Sciatic nerve (tissue), 2 donors: ENCODE data around the gene ZNF148. TPM values are rescaled to one million over a fixed set of nuclear protein-coding genes. Genes with fewer than 3 reads are reported as not detected.

ENCODE experiments used
- ATAC-seq: fragments of 200-7000 bp; cut with Tn5 transposase; one replicate; pipeline ENCODE4 v1.9.1; 2020; ENCODE audit warnings: mild to moderate bottlenecking, moderate library complexity
- DNase-seq: peaks from one replicate; pipeline ENCODE4 v3.0.0-alpha.2; 2020; ENCODE audit warnings: low spot score
- intact Hi-C: fragments of 100-400 bp; cut with DNase I; formaldehyde crosslinking; loops from one replicate; pipeline ENCODE4 v1.14.2; 2022
- total RNA-seq: library from RNA; stranded (reverse); fragmentation: NEBNext Ultra II Directional; extraction: Animal tissue kit (Norgen Biotek cat#: 25700); gene quantifications from one replicate; pipeline ENCODE4 v1.2.1, GENCODE V29; 2021
- donor health status: DM: no; HTN: no; CAD: no.
- donor health status: DM: no; HTN: no; CAD: no.

Gene ZNF148
- total RNA-seq, 1 donor from 2014 or later: 60.6 TPM

DNA sequence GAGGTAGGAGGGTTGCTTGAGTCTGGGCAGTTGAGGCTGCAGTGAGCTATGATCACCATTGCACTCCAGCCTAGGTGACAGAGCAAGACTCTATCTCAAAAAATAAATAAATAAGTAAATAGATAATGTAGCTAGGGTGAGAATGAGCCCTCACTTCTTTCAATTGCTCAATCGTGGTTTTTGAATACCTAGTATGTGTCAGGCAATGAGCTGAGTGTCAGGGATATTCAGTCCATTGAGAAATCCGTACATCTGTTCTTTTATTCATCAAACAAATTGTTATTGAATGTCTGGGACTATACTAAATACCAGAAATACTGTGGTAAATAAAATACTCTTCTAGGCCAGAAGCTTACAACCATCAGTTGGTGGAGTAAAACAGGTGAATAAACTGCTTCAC lies 6.2 kb upstream of the ZNF148 start:
- intact Hi-C loops: no loop called here
- no peak for ATAC-seq

DNA sequence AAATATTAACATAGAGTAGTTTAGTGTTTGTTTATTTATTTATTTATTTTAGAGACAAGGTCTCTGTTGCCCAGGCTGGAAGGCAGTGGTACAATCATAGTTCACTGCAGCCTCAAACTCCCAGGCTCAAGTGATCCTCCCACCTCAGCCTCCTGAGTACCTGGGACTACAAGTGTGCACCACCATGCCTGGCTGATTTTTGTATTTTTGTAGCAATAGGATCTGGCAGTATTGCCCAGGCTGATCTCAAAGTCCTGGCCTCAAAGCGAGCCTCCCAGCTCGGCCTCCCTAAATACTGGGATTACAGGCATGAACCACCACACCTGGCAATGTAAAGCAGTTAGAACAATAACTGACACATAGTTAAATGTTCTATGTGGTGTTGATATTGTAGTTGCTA lies 4.4 kb upstream of the ZNF148 start:
- no peak for DNase-seq
- no peak for ATAC-seq
- intact Hi-C loops: no loop called here

More for the DNA sequence above, 6.2 kb upstream of the ZNF148 start:
- no peak for DNase-seq

DNA sequence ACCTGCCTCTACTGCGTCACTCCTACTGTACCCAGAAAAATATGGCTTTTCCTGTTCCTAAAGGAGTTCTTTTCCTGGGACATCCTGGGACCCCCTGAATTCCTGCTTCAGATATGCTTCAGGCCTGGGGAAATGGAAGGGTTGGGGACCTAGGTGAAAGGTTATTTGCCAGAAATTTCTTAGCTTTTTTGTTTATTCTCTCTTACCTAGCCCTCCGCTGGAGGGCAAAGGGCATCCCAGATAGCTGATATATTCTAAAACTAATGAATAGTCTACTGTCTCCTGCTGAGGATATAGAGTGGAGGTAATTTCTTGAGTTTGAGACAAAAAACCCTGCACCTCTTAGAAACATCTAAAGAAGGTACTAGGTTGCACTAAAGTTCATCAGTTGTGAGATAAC lies 3.6 kb upstream of the ZNF148 start:
- ATAC-seq (no peak), DNase-seq (no peak)
- intact Hi-C loops: no loop called here

DNA sequence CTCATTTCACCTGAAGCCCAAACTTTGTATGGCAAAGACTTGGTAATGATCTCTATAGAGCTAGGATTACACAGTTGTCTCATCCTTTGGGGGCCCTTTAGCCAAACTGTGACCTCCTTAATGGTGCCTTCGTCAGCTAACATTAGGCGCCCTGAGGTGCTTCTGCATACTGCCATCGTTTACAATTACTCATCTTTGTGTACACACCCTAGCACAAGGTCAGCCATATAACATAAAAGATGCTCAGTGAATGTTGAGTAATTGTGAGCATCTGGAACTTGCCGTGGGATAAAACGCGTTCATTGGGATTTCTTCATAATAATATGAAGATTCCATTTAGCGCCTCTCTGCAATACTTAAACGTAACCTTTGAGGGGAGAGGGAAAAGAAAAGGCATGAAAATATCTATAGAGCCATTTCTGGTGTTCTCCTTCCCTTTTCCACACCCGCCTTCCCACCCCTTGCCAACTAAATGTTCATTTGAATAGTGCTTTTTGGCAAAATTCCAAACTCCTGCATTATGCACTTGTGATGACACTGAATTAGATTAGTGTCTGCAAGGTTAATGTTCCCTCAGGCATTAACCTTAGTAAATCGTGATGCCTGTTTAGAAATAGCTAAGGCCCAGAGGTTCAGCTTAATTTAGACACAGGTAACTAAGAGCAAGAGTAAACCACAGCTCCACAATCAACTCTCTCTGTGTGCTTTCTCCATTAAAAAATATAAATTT lies 990 bp upstream of the ZNF148 start:
- peak; percentile 8 for ATAC-seq
- intact Hi-C loops: no loop called here
- DNase-seq: no peak

DNA sequence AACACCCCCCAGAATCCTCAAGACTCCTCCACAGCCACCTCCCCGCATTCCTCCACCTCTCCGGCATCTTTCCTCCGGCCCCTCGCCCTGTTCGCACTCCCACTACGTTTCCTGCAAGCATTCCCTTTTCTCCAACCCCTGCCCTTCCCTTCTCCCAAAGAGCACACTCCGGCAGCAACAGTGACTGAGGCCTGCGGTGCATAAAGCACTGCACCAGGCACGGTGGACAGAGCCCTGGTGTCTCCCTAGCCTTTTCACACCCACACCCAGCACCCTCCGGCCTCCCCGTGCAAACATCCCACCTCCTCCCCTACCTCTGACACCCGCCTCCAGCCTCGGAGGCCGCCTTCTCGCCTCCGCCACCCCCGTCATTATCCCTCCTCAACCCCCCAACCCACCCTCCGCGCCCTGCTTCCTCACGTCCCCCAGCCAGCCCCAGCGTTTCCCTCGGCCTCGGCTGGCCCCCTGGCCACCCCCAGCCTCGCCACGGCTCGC lies 577 bp downstream of the ZNF148 start:
- peak; percentile 63 for DNase-seq
- peak; percentile 37 for ATAC-seq
- intact Hi-C loops: no loop called here

DNA sequence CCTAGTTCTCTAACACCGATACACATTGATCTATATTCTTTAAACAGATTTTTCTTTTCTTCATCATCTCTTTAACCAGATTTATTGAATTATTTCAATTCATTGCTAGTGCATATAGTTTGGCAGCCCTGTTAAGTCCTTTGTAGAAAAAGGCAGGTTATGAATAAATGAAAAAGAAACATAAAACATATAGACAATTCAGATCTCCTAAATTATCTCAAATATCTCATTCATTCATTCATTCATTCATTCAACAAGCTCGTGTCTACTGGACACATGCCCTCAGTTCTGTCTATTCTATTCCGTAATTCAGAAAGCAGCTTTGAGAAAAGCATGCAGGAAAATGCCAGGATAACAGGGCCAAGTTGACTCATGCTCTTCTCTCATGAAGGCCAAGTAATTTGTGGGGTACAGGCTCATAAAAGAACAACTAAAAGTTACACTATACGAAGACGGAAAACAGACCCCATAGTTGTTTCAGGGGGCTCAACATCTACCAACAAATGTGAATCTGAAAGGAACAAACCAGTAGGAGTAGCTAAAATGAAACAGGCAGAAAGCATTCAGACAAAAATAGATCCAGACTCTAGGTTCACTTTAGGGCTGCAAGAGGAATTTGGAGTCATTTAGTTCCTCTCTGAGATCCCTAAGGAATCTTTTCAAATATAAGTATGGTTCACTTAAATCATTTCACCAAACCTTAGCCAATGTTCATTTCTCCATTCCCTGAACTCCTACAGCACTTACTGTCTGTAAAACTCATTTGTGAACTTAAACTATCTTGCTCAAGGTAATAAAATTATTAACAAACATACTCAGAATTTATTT lies 7.5 kb downstream of the ZNF148 start:
- intact Hi-C loops: no loop called here
- no peak for DNase-seq
- ATAC-seq: no peak

DNA sequence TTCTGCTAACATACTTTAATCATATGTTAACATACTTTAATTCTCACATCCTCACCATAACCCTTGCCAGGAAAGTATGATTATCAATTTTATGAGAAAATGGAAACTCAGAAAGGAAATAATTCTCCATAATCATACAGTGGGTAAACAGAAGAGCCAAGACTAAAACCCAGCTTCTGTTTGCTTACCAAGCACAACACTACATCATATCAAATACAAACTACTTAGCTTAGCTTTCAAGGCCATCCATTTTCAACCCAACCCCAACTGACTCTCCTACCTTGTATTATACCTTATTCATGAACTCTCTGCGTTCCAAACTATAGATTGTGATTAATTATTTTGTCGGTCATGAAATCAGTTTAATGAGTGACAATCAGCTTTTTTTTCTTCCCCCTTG lies 9.0 kb downstream of the ZNF148 start:
- intact Hi-C loops: no loop called here
- ATAC-seq (no peak), DNase-seq (no peak)

DNA sequence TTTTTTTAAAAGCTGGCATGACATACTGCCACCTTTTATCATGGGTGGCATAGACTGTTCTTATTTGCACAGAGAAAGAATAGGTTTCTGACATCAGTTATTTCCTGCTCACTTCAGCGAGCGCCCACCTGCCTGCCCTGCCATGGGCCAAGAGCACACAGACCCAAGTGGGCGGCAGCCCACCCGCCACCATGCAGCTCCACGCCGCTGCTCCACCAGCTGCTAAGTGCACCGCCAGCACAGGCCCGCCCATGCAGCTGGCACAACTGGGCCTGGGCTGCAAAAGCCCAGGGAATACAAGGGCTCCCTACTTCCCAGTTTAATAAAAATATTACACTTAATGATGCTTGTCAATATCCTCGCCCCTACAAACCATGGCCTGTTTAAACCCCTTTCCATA lies 15.4 kb downstream of the ZNF148 start:
- ATAC-seq (no peak), DNase-seq (no peak)
- intact Hi-C loops: no loop called here

DNA sequence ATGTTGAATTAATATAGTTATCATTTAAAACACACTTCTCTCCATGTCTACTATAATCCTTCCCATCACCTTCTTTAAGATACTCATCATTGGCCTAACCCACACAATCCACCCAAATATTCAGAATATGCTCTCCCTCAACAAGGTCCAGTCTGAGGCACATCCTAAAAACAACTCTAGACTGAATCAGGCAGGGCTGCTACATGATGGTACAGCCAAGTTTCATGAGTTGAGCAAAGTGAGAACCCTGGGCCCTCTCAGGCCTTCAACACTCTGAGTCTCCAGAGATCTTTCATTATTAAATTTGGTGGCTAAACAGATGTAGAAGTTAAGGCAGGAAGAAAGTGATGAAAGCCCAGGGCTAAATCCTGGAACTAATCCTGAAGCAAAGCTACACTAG lies 16.2 kb downstream of the ZNF148 start:
- intact Hi-C loops: no loop called here
- DNase-seq (no peak), ATAC-seq (no peak)

DNA sequence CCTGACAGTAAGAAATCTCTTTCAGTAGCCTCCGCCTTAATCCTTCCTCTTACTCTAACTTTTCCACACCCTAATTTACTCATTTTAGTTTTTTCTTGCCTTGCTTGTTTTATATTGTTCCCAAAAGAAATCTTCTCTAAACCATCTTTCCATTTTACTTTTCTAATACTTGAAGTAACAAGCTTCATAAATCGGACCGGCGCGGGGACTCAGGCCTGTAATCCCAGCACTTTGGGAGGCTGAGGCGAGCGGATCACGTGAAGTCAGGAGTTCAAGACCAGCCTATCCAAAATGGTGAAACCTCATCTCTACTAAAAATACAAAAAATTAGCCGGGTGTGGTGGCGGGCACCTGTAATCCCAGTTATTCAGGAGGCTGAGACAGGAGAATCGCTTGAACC lies 17.3 kb downstream of the ZNF148 start:
- DNase-seq (no peak), ATAC-seq (no peak)
- intact Hi-C loops: no loop called here

DNA sequence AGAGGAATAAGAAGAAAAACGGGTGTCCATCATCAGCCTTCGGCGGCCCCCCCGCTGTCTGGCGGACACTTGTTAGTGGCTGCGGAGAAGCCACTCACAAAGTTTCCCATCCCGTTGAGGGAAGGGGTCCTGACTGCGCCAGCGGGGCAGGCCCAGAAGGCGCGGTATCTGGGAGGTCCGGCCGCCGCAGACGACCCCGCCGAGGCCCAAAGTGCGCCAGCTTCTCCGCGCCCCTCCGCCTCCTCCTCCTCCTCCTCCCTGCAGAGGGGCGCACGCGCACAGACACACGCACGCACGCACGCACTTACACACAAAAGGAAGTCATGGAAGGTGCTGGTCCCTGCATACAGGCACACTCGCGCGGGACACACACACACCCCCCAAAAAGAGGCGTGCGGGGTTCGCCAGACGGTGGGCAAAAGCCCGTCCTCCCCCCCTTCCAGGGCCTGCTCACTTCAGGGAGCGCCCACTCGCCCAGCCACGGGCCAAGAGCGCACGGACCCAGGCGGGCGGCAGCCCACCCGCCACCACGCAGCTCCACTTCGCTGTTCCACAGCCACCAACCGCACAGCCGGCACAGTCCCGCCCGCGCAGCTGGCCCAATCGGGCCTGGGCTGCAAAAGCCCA lies 18.0 kb downstream of the ZNF148 start:
- DNase-seq: peak; percentile 70
- intact Hi-C loops: no loop called here
- peak; percentile 91 for ATAC-seq

DNA sequence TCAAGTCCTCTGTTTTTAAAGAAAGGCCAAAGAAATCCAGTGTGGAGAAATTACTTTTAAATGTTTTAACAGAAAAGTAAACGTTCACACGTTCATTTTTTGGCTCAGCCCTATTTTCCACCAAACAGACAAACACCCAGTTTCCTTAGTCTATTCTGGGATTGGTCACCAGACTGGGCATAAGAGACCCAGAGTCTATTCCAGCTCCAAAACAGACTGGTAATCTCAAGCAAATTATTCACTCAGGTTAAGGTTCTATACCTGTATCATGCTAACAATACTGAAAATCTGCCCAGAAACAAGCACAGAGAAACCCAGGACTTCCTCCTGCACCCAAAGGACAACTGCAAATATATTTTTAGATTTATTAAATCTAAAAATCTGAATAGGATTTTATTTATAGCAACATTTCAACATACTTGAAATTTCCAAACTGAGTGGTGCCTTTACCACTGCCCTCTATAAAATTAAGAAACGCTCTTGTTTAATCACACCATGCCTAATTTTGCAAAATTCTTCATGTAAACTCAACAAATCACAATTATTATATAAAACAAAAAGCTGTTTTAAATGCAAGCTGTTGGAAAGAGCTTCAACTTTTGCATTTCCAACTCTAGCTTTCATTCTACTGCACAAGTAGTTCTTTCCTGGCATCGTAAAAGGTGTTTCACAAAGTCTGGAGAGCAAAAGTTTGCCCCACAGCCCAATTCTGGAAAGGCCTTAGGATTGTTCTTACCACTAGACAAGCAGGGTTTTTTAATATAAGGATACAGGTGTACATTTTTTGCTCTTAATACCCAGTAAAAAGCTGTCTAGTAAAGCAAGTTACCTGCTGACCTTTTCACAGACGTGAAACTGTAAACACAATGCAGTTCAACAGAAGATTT lies 18.7 kb downstream of the ZNF148 start:
- ATAC-seq (no peak), DNase-seq (no peak)
- intact Hi-C loops: no loop called here

DNA sequence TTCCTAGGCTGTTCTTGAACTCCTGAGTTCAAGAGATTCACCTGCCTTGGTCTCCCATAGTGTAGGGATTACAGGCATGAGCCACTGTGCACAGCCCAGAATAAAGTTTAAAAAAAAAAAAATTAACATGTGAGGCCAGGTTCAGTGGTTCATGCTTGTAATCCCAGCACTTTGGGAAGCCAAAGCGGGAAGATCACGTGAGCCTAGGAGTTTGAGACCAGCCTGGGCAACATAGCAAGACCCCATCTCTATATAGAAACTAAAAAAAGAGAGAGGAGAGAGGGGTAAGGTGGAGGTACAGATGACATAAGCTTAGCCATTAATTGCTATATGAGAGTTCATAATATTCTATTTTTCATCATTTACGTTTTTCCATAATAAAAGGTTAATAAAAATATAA lies 21.5 kb downstream of the ZNF148 start:
- ATAC-seq (no peak), DNase-seq (no peak)

DNA sequence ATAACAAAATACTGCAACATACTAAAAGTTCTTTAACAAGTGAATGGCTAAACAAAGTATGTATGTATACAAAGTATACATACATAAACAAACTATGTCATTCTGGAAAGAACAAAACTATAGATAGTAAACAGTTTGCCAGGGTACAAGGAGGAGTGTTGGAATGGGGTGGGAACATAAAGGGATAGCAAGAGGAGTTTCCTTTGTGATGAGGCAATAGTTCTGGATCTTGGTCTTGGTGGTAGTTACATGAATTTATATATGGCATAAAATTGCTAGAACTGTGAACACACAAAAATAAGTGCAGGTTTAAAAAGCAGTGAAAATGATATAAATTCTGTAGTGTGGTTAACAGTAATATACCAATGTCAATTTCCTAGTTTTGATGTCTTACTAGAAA lies 22.0 kb downstream of the ZNF148 start:
- no peak for ATAC-seq
- no peak for DNase-seq
- intact Hi-C loops: no loop called here

More for the DNA sequence above, 21.5 kb downstream of the ZNF148 start:
- intact Hi-C loops: no loop called here

DNA sequence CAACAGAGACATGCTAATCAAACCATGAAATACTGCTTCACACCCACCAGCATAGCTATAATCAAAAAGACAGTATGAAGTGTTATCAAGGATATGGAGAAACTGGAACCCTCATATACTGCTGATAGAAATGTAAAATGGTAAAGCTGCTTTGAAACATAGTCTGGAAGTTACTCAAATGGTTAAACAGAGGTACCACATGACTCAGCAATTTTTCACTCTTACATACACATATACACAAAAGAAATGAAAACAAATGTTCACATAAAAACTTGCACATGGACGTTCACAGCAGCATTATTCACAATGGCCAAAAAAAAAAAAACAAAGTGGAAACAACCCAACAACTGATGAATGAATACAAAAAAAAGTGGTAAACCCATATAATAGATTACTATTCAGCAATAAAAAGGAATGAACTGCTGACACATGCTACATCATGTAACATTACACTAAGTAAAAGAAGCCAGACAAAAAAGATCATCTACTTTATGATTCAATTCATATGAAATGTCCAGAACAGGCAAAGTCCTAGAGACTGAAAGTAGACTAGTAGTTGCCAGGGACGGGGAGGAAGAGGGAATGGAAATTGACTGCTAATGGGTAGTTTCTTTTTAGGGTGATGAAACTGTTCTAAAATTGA lies 23.2 kb downstream of the ZNF148 start:
- ATAC-seq: no peak
- intact Hi-C loops: no loop called here
- DNase-seq: no peak

DNA sequence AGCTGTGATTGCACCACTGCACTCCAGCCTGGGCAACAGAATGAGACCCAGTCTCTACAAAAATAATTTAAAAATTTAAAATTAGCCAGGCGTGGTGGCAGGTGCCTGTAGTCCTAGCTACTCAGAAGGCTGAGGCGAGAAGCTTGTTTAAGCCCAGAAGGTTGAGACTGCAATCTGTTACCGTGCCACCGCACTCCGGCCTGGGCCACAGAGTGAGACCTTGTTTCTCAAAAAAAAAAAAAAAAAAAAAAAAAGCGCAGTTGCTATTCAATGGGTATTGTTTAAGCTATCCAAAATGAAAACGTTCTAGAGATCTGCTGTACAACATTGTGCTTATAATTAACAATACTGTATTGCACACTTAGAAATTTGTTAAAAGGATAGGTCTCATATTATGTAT lies 24.0 kb downstream of the ZNF148 start:
- DNase-seq (no peak), ATAC-seq (no peak)
- intact Hi-C loops: no loop called here

DNA sequence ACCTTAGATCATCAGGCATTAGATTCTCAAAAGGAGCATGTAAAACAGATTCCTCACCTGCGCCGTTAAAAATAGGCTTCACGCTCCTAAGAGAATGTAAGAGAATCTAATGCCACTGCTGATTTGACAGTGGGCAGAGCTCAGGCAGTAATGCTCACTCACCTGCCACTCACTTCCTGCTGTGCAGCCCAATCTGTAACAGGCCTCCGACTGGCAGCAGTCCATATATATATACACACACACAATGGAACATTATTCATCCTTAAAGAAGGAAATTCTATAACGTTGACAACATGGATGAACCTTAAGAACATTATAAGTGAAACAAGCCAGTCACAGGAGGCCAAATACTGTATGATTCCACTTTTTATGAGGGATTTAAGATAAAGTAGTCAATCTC lies 24.5 kb downstream of the ZNF148 start:
- DNase-seq (no peak), ATAC-seq (no peak)
- intact Hi-C loops: no loop called here

DNA sequence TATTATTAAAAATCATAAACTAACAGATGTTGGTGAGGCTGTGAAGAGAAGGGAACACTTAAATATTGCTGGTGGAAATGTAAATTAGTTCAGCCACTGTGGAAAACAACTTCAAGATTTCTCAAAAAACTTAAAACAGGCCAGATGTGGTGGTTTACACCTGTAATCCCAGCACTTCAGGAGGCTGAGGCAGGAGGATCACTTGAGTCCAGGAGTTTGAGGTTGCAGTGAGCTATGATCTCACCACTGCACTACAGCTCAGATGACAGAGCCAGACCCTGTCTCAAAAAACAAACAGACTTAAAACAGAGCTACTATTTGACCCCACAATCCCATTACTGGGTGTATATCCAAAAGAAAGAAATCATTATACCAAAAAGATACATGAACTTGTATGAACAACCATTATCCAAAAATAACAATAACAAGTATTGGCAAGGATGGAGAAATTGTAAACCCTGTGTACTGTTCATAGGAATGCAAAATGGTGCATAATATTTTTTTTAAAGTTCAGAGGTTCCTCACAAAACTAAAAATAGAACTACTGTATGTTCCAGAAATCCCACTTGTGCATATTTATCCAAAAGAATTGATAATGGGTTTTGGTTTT lies 25.5 kb downstream of the ZNF148 start:
- no peak for ATAC-seq
- no peak for DNase-seq
- intact Hi-C loops: no loop called here
